Activated CD8-positive, alpha-beta memory T cell treated with anti-CD3 and anti-CD28 coated beads, Interleukin-2, amount 50 U/mL, for 1 hour (primary cell): ENCODE data around the gene UBTD1.
"Not testable (repeated sequence)": the region's sequence is repeated elsewhere in the genome, so short reads cannot be mapped to it uniquely, and the experiment has no call there.

Experiments
- DNase-seq: peaks from one replicate; pipeline ENCODE4 v3.0.0-alpha.2; 2020; ENCODE audit errors: extremely low read depth

UBTD1 gene

GRCh38 chr10:97514344-97514743 lies 15.6 kb downstream of the UBTD1 start:
- DNase-seq: no peak

GRCh38 chr10:97515271-97515978 lies 16.7 kb downstream of the UBTD1 start:
- no peak for DNase-seq

- no peak for DNase-seq
Observed at GRCh38 chr10:97517096-97517750, 18.5 kb downstream of the UBTD1 start.

- DNase-seq: no peak
Observed at GRCh38 chr10:97517778-97518300, 19.1 kb downstream of the UBTD1 start.

- DNase-seq: no peak
Observed at GRCh38 chr10:97518301-97519043, 19.7 kb downstream of the UBTD1 start.

- DNase-seq: no peak
Observed at GRCh38 chr10:97519342-97519741, 20.6 kb downstream of the UBTD1 start.

GRCh38 chr10:97520520-97520919 lies 21.8 kb downstream of the UBTD1 start:
- DNase-seq: no peak

GRCh38 chr10:97520978-97521761 lies 22.4 kb downstream of the UBTD1 start:
- DNase-seq: no peak

- DNase-seq: no peak
Observed at GRCh38 chr10:97522071-97522470, 23.3 kb downstream of the UBTD1 start.

- DNase-seq: no peak
Observed at GRCh38 chr10:97522937-97523336, 24.2 kb downstream of the UBTD1 start.

- DNase-seq: no peak
Observed at GRCh38 chr10:97525086-97525485, 26.4 kb downstream of the UBTD1 start.

GRCh38 chr10:97525683-97526110 lies 27.0 kb downstream of the UBTD1 start:
- no peak for DNase-seq

GRCh38 chr10:97528876-97529275 lies 30.2 kb downstream of the UBTD1 start:
- DNase-seq: not testable (repeated sequence)

GRCh38 chr10:97529685-97530465 lies 31.2 kb downstream of the UBTD1 start:
- DNase-seq: no peak

GRCh38 chr10:97531401-97531986 lies 32.8 kb downstream of the UBTD1 start:
- no peak for DNase-seq

- DNase-seq: no peak
Observed at GRCh38 chr10:97532935-97533671, 34.4 kb downstream of the UBTD1 start.

GRCh38 chr10:97533888-97534287 lies 35.2 kb downstream of the UBTD1 start:
- no peak for DNase-seq

GRCh38 chr10:97534746-97535367 lies 36.1 kb downstream of the UBTD1 start:
- no peak for DNase-seq

GRCh38 chr10:97537186-97537869 lies 38.6 kb downstream of the UBTD1 start:
- no peak for DNase-seq
